SK-N-MC (cell line): ENCODE data around the gene SMAD3.

ENCODE experiments used
- EZH2 ChIP-seq: fragments of 200-600 bp; sonication (generic); IDR thresholded peaks from one replicate; pipeline ENCODE4 v1.6.1; 2017; ENCODE audit warnings: antibody characterized with exemption
- FOXP2 ChIP-seq: optimal IDR thresholded peaks from 2 replicates; pipeline ENCODE3; 2011; ENCODE audit warnings: mild to moderate bottlenecking, moderate library complexity; ENCODE audit not compliant: insufficient read depth; ENCODE audit errors: extremely low read length, control extremely low read depth
- POLR2AphosphoS5 ChIP-seq: IDR thresholded peaks from 2 replicates; pipeline ENCODE4 v1.6.1; 2012; ENCODE audit warnings: mild to moderate bottlenecking, low read depth, low read length, borderline replicate concordance

DNA sequence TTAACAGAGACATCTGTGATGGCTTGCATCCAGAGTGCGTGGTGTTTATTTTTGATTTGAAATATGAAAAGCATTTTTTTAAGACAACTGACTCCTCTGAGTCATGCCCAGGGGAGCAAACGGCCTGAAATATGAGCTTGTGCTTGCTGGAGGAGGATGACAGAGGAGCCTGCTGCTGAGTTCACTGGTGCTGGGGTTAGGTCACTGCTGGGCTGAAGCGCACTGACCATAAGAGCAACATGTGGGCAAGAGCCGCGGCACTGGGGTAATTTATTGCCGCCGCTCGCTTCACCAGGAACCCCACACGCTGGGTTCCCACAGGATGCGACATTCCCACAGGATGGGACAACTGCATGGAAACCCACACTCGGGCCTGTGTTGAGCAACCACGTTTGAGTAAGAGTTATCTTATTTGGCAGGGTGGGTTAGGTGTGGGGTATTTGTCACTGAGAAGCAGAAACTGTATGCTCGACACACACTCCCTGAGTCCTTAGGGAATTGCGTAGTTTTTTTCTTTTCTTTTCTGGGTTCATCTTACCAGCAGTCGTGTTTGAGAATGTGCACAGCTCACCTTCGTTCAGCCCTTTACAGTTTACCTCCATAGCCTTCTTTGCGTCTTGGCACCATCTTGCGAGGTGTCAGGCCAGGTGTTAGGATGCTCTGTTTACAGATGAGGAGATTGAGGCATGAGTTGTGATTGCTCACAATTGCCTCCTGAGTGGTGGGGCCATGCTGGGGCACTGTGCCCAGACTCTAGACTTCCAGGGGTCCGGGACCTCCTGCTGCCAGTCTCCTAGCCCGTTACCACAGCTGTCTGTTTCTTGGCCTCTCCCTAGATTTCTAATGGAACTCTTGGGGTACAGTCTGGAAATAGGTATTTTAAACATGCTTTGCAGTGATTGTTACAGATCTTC lies 60.4 kb downstream of the SMAD3 start:
- TF ChIP-seq POLR2AphosphoS5 (no peak), EZH2 (no peak), FOXP2 (no peak)
